HG03045 (cell line): Measurements from ENCODE around the gene MGP.
A peak's percentile ranks its signal among the peaks of the same experiment; 100 is the strongest.

Experiments used
- ATAC-seq: cut with Tn5 transposase; IDR thresholded peaks from one replicate; pipeline ENCODE4 v1.9.1; 2021; ENCODE audit warnings: mild to moderate bottlenecking, moderate library complexity; ENCODE audit not compliant: unreplicated experiment

The MGP gene

DNA sequence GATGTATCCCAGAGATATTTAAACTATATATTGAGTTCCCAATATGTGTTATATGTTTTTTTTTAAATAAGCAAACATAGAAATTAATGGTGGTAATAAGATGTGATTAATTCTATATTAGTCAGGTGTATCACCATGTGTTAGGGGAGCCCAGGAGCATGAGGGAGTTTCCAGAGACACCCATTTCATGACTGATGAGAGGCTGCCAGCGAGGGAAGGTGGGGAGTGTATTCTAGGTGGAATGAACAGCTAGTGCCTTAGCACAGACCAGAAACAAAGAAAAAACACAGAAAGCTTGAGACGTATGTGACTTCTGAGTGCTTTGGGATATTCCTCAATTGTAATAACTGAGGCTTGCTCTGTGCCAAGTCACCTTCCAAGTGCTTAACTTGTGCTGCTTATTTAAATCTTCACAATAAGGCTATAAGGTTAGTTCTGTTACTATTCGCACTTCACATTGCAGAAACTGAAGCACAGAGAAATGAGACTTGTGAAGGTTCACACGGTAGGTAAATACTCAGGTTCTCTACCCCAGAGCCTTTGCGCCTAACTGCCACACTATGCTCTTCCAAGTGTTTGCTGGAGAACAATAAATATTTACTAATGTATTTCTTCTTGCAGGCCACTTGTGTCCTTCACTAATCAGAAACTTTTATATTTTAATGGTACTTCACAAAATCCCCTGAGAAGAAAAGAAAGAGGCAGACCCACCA lies 17.9 kb upstream of the MGP start:
- no peak for ATAC-seq

DNA sequence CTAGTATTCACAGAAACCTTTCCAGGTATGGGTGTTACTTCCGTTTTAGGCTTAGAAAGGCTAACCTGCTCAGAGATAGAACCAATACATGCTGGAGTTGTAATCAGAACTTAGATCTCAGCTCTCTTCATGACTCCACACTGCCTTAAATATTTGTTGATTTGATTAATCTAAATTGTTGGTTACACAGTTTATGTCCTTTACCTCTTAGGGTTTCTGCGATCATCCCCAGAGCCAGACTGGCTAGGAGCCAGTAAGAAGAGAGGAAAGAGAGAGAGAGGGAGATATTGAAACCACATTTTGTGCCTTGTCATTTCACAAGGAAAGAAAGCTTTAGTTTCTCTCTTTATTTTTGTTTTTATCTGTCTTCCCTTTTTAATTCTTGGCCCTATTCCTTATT lies 16.8 kb upstream of the MGP start:
- ATAC-seq: no peak

DNA sequence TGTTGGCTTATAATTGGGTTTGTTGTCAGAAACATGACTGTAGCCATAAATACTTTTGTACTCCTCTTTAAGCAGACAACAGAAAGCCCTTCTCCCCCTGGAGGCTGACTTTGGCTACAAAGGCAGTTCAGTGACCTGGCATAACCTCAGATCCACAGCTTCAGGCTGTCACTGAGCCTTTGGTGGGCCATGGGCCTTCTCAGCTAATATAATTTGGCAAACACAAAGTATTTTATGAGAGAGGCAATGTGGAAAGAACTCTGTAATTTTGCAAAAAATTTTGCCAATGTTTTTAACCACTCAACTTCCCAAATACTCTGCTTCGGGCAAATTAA lies 15.5 kb upstream of the MGP start:
- ATAC-seq: no peak

DNA sequence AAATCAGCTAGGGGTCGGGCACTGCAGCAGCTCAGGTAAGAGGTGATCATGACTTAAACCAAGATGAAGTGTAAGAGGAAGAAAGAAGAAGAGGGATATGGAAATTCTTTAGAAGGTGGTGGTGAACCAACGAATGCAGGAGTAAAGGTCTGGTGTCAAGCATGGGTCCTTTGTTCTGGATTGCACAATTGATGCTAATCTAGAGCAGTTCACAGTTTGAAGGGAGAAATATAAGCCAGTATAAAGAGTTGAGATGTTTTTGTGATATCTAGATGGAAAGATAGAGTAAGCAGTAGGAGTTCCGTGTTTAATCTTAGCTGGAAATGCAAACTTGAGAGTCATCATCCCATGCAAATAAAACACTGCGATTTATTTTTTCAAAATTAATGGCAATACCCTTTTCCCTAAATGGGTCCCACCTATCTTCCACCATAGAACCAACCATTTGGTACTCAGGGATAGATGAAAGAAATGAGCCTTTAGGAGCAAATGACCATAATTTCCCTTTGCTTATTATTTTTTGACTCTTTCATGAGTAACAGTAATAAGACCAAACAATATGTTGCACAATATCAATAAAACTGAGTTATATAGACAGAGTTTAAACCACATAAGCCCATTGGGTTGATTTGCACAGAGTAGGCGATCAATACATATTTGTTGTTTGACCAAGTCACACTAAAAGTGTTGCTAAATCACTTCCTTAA lies 15.0 kb upstream of the MGP start:
- ATAC-seq: no peak

DNA sequence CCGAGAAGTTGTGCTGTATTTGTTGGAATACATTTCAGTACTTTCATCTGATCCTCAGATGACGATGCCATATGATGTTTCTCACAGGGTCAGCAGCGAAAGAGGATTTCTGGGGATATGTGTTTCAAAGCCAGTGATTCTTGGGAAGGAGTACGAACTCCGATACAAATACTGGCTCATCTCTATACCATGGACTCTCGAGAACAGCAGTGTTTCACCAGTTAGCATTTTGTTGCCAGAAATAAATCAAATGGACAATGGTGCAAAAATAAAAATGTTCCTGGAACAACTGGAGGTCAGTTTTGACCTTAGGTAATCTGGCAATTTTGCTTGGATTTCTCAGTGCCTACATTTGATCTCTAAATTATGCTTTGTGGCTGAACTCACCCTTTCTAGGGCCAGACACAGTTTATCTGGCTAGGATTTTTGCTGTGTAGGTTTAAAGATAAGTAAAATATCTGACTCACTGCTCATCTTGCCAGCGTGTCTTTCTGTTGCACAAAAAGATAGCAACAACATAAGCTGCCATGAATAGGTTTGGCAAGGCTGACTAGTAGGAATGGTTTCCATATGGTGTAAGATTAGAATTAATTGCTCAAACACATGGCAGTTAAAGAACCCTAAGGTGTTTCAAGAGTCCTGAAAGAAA lies 11.0 kb upstream of the MGP start:
- no peak for ATAC-seq

DNA sequence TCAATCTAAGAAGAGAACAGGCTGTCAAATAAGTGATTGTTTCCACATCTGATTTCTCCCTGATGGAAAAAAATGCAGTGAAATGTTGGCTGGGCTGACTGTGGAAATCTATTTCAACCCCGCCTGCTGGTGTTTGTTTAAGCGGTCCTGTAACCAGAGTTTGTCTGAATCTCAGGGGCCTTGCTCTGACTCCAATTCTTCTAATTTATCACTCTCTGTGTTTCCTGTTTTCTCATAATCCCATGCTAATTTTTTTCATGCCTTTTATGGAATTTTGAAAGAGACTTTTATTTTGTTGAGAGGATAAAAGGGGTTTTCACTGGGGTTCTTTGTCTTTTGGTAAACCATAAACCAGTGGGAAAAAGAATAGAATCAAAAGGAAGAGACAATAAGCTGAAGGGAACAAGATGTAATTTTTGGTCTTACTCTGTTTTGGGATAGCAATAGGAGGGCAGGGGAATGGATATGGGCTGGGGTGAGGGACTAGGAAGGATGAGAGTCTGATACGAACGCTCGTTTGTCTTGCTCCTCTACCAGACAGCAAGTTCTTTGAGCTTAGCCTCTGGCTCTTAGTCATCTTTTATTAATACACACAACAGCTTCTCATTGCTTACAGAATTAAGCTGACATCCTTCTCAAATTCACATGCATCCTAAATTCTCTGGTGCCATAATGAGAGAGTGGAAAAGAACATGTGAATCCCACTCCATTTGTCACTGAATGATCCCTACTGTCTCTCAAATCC lies 8.0 kb upstream of the MGP start:
- ATAC-seq: no peak

DNA sequence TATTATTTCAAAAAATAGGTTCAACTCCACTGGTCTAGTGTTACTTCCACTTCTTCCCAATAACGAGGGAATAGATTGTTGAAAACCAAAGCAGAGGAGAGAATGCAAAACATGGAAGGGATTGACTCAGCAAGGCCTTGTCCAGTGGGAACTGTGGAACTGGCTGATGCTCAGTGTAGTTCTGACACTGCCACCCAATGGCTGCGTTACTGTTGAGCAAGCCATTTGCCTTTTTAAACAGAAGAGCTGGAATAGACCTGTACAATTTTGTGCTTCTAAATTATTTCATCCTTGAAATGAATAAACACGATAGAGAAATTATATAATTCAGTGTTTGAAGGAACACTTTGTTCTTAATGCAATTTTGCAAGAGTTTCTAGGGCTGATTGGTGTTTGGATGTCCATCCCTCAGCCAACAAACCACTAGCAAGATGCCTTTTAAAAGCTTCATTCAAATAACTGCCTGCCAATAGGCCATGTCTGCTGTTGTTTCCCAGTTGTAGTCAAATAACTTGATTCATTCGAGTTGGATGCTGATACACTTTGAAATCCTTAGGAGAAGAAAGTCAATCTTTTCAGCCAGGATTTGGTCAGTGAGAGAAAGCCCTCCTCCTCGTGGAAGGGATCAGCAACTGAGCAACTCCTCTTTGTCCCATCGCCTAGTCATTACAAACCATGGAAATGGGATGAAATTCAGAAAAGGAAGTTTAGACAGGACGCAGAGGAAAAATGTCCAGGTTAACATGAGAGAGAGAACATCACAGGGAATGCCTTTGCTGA lies 7.3 kb upstream of the MGP start:
- no peak for ATAC-seq

DNA sequence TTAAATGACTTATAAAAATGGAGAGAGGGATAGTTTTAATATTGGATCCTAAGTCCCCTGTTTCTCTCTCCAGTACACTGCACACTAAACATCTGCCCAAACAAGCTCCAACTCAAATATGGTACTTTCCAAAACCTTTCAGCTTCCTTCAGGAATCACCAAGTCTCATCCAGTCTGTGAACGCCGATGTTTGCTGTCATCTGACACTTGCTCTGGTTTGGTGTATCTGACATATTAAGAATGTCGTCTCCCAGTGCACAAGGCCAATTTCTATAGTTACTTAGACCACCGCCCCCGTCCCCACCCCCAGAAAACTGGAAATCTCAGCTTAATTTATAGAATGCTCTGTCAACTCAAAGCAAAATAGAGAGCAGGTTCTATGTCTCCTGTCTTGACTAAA lies 5.0 kb upstream of the MGP start:
- no peak for ATAC-seq

DNA sequence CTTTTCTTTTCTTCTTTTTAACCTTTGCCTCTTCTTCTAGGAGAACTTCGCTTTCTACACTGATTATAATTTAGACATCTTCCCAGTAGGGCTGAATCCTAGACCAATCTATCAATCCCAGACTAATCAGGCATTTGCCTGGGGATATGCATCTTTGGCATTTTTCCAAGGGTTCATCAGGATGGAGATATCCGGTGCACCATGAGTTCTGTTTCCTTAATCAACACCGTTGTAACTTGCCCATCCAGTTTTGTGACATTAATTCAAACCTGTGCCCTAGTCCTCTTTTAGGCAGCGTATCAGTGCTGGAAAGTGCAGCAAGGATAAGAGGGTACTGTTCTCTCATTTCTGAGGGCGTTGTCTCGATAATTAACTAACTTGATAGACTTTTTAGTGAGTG lies 617 bp upstream of the MGP start:
- no peak for ATAC-seq

DNA sequence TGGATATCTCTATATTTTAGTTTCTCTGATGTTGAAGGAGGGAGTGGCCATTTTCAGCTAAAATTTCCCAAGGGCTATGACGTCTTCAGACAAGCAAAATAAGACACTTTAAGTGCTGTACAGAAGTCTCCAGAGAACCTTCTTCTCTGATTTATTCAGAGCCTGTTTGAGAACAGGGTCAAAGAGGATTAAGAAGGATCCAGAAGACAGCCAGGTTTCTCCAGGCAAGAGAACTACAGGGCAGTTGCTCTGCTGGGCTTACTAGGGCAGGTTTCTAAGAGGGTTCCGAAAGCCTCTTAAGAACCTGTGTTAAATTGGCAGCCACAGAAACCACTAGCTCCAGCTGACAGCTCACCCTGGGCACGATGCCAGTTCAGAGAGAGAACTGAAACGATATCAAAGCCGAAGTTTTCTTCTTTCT lies 1.2 kb downstream of the MGP start:
- peak; percentile 98 for ATAC-seq

DNA sequence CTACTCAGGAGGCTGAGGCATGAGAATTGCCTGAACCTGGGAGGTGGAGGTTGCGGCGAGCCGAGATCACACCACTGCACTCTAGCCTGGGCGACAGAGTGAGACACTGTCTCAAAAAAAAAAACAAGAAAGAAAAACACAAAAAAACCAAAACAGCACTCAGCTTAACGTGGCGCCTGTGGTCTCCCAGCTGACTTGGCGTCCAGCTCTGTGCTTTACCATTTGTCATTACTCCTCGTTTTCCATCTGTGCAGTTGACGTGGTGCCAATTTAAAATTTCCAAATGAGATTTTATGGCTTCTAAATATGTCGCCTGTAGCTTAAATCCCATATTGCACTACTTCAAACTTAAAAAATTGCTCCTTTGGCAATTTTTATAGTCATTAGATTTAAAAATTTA lies 2.0 kb downstream of the MGP start:
- no peak for ATAC-seq

DNA sequence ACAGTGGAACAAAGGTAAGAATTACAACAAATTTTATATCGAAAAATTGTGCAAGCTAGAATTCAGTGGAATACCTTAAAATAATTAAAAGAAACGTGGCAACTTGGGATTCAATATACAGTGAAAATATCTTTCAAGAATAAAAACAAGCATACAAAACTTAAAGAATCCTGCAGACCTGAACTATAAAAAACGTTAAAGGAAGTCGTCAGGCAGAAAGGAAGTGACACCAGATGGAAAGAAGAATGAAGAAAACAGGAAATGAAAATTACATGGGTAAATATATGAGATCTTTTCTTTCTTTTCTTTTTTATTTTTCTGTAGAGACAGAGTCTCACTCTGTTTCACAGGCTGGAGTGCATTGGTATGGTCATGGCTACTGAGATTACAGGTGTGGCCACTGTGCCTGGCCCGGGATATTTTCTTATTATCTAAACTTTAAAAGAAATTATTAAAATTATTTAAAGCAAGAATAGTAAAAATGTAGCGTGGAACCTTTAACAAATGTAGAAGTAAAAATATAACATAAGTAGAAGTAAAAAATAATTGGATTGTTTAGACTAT lies 4.7 kb downstream of the MGP start:
- no peak for ATAC-seq

DNA sequence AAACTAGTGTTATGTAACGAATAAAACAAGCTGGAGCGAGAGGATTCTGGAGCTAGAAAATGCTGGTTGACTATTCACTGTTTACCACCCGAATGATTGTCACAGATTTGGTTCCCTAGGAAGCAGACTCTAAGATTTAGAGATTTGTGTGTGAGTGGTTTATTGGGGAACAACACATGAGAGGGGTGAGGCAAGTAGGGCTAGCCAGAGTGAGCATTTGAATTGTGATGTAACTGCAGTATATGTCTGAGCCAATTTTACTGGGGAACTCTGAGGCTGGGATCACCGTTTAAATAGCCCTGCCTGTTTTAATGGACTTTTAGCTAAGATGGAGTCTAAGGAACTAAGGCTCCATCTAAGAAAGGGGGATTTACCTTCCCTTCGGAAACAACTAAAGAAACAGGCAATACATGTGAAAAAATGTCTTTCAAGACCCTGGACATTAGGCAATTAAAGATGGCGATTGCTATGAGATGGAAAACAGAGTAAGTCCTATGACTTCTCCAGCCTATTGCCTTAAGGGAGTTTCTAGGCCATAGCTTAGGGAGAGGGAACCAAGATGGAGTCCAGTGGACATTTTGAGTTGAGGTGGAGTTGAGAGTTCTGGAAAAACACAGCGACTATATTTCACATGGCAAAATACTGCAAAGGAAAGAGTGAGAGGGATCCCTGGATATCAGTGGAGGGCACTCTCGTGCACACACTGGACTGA lies 6.3 kb downstream of the MGP start:
- ATAC-seq: no peak

DNA sequence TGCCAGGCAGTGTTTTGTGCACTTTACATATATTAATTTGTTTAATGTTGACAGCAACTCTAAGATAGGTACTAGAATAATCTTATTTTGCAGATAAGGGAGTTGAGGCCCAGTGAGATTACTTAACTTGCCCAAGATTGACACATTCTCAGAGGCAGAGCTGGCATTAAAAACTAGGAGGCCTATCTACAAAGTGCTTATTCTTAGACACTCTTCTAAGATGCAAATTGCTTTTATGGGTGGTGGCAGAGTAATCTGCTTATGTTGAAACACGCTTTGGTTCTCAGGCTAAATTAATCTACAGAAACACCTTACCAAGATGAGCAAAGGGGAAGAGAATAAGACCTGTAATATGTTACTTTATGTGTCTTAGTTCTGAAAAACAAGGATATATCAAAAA lies 7.2 kb downstream of the MGP start:
- no peak for ATAC-seq

DNA sequence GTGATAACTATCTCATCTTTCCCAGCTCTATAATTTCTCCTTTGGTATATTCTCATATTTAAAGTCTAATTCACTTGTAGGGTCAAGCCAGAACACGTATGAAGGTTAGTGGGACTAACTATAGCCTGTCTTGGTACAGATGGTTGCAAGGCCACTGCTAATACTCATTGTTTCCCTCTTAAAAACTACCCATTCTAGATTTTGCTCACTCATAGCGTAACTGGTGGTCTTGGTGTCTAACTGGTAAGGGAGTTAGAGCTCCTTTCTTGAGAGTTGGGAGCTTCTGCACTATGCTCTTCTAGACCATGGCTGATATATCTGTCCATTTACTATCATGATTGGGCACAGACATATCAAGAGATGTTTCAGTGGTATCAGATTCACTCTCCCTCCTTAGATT lies 8.8 kb downstream of the MGP start:
- ATAC-seq: no peak

DNA sequence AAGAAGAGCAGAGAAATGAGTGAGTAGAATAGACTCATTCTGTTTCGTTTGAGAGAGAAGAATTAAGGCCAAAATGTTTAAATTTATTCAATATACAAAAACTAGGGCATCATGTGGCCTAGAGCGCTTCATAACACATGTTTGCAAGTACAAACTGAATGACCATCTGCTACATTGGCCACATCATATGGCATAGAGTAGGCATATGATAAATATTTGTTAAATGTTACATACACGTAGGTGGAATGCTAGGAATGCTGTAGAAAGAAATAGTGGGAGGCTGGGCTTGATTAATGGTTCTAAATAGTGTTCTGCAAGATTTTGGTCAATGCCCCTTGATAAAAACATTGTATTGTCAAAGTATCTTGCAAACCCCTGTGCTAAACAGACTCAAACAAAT lies 10.8 kb downstream of the MGP start:
- no peak for ATAC-seq

DNA sequence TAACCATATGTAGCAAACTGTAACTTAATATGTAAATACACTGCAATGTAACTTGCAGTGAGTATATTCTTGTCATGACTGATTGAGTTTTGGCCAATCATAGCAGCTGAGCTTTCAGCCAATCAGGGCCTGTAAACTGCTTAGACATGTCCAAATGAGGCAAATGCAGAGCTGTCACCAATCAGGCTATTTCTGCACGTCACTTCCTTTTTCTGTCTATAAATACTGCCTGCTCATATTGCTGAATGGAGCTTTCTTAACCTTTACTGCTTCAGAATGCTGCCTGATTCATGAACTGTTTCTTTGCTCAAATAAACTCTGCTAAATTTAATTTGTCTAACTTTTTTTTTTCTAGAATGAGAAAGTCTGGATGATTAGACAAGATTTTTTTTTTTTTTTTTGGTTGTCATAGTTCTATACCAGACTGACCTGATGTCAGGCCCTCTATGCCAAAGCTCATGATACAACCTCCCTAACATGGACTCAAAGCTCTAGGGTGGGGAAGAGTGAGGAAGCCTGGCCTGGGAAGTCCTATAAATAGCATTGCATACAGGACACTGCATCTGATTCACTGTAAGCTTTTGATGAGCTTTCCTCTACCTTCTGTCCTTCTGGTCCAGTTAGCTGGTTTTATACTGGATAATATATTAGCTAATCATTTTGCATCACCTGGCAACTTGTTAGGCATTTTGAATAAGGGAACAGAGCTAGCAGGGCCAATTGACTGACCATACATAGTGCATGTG lies 12.0 kb downstream of the MGP start:
- ATAC-seq: no peak

DNA sequence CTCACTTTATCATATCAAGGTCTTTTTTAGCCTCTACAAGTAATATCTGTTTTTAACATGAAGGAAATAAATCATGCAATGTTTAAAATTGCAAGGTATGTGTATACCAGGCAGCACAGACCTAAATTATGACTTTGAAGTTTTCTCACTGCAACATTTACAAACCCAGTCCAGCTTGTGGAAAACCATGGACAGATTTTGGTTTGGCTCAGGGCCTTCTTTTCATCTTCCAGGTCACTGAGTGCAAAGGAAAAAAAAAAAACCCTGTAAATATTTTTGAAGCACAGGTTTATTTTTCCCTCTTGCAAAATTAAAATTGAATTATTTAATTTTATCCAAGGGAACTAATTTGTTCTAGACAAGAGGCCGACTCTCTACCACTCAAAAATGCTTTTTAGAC lies 13.8 kb downstream of the MGP start:
- no peak for ATAC-seq

DNA sequence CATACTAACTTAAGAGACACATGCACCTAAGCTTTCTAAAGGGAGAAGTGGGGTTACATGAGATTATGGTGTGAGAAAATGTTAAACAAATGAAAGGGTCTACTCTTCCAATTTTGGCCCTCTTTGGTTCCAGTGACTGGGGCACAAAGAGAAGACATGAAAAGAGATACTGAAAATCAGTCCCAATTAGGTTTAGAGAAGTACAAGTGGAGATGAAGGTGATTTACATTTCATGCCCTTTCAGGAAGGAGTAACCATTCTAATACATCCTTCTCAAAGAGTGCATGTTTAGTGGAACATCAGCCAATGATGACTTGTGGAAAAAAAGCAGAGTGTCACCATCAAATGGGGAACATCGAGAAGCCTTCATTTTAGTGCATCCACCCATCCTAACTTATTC lies 14.4 kb downstream of the MGP start:
- ATAC-seq: no peak
